NCI-H2029 (cell line): ENCODE data around the gene CD8B2.
"Not testable (repeated sequence)": the region's sequence is repeated elsewhere in the genome, so short reads cannot be mapped to it uniquely, and the experiment has no call there.

ENCODE experiments used
- DNase-seq: peaks from one replicate; lab custom pipeline; 2025; lab: John Stamatoyannopoulos, UW

Gene CD8B2

GRCh38 chr2:106486551-106487385 is at the start of gene CD8B2:
TSS of gene CD8B2 (plus strand) at chr2:106487364. CDS start at chr2:106487427, 63 bp downstream.
- not testable (repeated sequence) for DNase-seq

DNA sequence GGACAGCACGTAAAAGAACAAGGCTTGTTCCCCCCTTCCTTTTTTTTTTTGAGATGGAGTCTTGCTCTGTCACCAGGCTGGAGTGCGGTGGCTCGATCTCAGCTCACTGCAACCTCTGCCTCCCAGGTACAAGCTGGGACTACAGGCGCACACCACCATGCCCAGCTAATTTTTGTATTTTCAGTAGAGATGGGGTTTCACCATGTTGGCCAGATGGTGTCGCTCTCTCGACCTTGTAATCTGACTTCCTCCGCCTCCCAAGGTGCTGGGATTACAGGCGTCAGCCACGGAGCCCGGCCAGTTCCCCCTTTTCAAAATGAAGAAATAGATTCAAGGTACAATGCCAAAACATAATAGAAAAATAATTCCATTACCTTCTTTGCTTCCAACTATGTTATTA is 25.3 kb upstream of the CD8B2 start:
- not testable (repeated sequence) for DNase-seq

GRCh38 chr2:106467516-106467915 is 19.6 kb upstream of the CD8B2 start:
- not testable (repeated sequence) for DNase-seq

- not testable (repeated sequence) for DNase-seq
Measured at GRCh38 chr2:106468107-106468506, 19.1 kb upstream of the CD8B2 start, which contains the start of gene RGPD3. TSS of gene RGPD3 (minus strand) at chr2:106468413. CDS start at chr2:106468288, 125 bp downstream.

- DNase-seq, result not testable (repeated sequence)
Measured at GRCh38 chr2:106470658-106471057, 16.5 kb upstream of the CD8B2 start.

DNA sequence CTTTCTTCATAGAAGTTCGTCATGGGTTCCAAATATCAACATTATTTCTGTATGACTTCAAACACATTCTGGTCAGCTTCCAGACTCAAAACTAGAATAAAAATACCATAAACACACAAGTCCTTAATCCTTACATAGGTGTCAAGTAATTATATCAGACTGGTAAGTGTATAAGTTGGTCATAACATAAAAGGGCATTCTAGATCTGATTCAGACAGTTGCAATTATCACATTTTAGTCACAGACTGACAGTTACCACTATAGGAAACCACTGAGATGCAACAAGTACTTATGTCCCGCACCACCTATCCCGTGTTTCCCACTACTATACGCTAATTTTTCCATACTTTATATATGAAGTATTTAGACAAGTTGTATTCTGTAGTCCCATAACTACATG is 9.5 kb upstream of the CD8B2 start:
- DNase-seq, result not testable (repeated sequence)

GRCh38 chr2:106479563-106479962 is 7.6 kb upstream of the CD8B2 start:
- DNase-seq, result not testable (repeated sequence)

DNA sequence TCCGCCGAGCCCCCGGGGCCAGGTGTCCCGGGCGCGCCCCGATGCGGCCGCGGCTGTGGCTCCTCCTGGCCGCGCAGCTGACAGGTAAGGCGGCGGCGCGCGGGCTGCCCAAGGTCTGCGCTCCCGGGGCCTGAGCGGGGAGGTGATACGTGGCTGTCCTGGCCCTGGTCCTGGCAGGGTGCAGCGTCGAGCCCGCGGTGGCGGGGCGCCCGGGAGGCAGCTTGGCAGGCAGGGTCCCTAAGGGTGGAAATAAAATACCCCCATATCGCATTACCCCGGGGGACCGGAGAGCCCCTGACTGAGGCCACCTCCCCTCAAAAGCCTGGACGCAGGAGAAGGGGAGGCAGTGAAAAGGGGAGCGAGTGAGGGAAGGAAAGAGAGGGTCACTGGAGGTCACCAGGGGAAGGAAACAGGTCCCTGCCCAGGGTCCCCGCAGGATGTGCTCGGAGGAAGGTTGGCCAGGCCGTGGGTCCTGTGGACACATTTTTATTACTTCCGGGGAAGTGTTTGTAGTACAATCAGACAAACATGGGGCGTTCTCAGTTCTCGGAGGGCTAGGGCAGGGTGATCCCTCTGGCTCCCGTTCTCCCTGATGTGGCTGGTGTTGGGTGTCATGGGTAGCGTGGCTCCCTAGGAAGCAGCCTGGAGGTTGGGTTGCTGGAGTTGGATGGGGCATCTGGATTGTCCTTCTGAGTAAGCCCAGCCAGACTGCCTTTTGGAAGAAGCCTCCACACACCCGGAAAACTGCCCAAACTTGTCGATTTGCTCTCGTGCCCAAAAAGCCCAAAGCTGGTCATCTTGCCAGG is 425 bp downstream of the CD8B2 start:
- not testable (repeated sequence) for DNase-seq

GRCh38 chr2:106489701-106490100 is 2.5 kb downstream of the CD8B2 start:
- DNase-seq, result not testable (repeated sequence)

- not testable (repeated sequence) for DNase-seq
Measured at GRCh38 chr2:106492399-106492798, 5.2 kb downstream of the CD8B2 start.

- DNase-seq, result not testable (repeated sequence)
Measured at GRCh38 chr2:106492913-106493312, 5.7 kb downstream of the CD8B2 start.

GRCh38 chr2:106498549-106498948 is 11.4 kb downstream of the CD8B2 start:
- not testable (repeated sequence) for DNase-seq

DNA sequence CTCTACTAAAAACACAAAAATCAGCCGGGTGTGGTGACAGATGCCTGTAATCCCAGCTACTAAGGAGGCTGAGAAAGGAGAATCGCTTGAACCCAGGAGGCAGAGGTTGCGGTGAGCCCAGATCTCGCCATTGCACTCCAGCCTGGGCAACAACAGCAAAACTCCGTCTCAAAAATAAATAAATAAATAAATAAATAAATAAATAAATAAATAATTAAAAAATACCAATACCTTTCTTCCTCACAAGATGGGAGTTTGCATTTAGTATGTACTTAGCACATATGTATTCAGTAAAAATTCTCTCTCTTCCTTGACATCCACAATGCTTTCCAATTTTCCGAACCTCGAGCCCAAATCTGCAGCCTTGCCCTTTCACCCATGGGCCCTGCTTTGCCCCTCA is 13.2 kb downstream of the CD8B2 start:
- not testable (repeated sequence) for DNase-seq

DNA sequence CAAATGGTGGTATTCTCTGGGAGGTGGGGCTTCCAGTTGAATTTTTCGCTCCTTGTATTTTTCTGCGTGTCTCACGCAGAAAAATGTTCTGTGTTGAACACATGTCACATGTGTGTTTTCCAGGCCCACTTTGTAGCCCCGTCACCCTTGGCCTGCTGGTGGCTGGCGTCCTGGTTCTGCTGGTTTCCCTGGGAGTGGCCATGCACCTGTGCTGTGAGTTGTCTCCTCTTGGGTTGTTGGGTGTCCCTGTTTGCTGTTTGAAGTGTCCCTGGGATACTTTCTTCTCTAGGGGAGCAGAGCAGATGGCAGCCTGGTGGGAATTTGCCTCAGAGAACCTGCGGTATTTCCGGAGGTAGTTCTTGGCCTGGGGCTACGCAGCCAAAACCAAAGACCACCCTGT is 15.2 kb downstream of the CD8B2 start:
- DNase-seq, result not testable (repeated sequence)

GRCh38 chr2:106504192-106504591 is 17.0 kb downstream of the CD8B2 start:
- not testable (repeated sequence) for DNase-seq

DNA sequence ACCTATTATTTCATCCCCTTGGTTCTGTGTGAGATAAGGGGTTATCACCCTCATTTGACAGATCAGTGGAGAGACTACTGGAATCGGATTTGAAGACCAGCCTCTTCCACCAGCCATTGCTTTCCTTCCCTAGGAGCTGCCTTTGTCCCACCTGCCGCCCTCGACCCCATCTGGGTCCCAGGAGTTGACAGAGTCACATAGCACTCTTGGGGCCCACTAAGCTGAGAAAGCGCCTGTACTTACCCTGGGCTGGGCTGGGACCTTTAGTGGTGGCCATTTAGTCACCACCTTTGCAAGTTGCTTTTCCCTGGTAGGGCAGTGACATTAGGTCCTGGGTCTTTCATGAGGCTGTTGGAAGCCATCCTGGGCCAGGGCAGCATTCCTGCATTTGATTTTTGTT is 17.6 kb downstream of the CD8B2 start:
- DNase-seq, result not testable (repeated sequence)

DNA sequence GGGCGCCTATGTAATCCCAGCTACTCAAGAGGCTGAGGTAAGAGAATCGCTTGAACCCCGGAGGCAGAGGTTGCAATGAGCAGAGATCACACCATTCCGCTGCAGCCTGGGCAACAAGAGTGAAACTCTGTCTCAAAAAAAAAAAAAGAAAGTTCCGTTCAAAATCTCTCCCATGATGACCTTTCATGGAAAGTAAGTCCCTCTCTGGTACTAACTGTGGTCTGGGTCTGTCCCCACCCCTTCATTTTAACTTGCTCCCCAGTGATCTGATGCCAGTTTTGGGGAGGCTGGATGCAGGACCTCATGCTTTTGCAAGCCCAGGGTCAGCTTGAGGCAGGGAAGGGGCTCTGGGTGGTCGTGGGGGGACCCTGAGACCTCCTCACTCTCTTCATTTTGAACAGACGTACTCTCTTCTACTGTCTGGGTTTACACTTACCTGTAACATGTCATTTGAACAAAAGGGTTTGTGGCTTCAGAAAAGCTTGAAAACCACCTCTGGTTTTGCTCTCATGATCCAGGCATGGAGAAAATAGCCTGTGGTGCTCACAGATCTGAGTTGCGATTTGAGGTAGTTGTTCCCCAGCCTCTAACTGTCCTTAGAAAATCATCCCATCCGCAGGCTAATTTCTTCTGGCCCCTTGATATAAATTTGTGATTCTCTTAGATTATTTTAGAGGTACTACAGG is 19.0 kb downstream of the CD8B2 start:
- not testable (repeated sequence) for DNase-seq

DNA sequence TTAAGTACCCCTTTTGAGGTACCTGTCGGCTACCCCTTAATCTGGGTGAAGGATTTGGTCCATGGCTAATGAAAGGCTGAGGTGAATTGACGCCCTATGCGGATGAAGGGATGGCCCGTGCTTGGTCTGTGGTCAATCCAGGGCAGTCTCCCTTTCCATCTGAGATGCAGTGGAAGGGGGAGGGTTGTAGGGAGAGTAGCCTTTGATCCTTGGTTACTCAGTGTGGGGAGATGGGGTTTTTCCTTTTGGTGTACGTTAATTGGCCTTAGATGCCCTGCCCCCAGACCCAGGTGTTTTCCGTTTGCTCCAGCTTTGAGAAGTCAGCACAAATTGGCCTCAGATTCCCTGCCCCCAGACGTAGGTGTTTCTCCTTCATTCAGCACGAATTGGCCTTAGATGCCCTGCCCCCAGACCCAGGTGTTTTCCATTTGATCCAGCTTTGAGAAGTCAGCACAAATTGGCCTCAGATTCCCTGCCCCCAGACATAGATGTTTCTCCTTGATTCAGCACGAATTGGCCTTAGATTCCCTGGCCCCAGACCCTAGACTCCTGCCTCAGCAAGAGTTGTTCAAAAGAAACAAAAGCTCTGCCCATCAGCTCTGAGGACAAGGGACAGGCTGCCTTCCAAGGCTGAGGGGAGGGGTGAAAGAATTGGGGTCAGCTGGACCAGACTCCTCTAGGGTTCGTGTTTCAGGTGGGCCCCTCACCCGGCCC is 21.7 kb downstream of the CD8B2 start:
- not testable (repeated sequence) for DNase-seq

- not testable (repeated sequence) for DNase-seq
Measured at GRCh38 chr2:106509374-106509770, 22.2 kb downstream of the CD8B2 start.

- not testable (repeated sequence) for DNase-seq
Measured at GRCh38 chr2:106510791-106511190, 23.6 kb downstream of the CD8B2 start.

DNA sequence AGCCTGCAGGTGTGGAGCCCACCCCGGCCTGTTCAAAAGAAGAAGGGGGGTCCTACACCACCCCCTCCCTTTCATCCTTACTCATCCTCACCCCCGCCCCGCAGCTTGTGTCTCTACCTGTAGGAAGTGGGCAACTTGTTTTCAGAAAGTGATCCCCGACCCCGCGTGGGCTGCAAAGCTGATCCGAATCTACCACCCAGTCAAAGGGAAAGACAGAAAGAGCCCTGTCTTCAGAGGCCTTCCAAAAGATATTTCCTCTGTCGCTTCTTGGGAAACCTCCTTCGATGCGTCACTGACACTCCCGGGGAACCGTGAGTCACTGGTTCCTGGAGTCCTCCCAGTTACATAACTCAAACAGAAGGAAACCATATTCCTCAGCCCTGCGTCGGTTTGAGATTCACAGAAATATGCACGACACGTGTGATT is 24.3 kb downstream of the CD8B2 start:
- DNase-seq, result not testable (repeated sequence)
